ENCODE data around the gene USF1. TPM values are rescaled to one million over a fixed set of nuclear protein-coding genes. Genes with fewer than 3 reads are reported as not detected.

USF1 gene
- total RNA-seq, 4 donors from 2014 or later: 44.8 to 87.5 (median 61.4) TPM

DNA sequence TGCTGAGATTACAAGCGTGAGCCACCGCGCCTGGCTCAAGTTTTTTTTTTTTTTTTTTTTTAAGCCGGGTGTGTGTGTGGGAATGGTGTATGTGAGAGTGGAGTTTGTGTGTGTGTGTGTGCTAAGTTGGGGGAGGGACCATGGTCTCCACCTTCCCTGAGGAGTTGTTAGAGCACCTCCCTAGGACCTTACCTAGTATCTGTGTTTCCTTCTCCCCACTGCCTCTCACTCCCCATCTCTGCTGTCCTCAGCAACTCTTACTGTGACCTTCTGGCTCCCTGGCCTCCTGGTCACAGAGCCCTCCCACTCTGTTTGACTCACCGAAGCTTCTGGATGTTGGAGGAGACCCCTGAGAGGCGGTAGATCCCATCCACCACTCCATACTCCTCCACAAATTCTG, 13.5 kb upstream of the USF1 start:
- no peak for ATAC-seq (ENCODE audit: low FRiP score)
- no peak for TF ChIP-seq CTCF (IDR thresholded peaks at IDR 0.05)
- DNase-seq (ENCODE audit: low spot score): no peak

DNA sequence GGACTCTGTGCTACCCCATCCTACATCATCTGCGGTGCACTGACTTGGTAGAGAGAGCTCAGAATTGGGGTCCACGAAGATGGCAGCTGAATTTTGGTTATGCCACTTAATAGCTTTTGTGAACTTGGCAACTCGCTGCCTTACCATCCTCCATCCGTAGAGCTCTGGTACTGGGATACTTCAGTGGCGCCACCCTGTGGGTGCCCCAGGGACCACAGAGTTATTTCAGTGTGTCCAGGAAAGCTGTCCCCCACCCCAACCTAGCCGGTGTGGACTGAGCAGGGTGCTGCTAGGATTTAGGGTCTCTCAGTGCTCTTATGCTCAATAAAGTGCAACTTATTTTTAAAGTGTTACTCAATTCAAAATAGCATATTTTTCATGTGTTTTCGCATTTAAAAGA, 9.0 kb upstream of the USF1 start:
- no peak for TF ChIP-seq CTCF (IDR thresholded peaks at IDR 0.05)
- DNase-seq (ENCODE audit: low spot score): no peak
- ATAC-seq (ENCODE audit: low FRiP score): no peak

DNA sequence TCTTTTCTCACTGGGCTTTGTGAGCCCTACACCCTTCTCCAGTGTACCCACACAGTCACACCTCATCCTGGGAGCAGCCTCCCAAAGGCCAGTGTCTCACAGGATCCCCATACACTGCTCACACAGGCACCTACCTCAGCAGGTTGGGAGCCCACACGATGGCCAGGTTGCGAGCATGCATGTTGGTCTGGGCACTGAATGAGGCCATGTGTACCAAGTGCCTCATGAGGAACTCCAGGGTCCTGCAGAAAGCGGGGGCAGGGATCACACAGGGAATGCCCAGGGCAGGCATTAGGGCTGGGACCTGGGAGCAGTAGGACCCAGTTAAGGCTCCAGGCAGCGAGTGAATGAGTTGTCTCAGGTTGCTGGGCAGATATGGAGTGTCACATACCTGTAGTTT, 8.5 kb upstream of the USF1 start:
- DNase-seq (ENCODE audit: low spot score) (no peak), ATAC-seq (ENCODE audit: low FRiP score) (no peak)
- no peak for TF ChIP-seq CTCF (IDR thresholded peaks at IDR 0.05)

DNA sequence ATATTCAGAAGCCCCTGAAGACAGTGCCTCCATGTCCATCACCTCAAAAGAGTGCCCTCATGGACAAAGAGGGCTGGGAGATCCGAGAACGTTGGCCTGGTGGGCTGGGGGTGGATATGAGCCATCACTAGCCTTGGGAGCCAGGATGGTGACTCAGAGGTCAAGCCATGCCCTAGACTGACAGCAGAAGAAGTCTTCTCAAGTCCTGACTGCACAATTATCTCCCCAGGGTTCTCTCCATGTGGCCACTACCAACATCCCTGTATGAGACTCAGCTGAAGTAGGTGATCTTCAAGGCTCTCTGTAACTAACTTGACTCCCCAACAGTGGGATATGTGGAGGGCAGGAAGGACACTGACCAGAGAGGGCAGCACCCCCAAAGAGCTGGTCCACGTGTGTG, 7.1 kb upstream of the USF1 start:
- ATAC-seq (ENCODE audit: low FRiP score): no peak
- DNase-seq (ENCODE audit: low spot score): no peak
- no peak for TF ChIP-seq CTCF (IDR thresholded peaks at IDR 0.05)

DNA sequence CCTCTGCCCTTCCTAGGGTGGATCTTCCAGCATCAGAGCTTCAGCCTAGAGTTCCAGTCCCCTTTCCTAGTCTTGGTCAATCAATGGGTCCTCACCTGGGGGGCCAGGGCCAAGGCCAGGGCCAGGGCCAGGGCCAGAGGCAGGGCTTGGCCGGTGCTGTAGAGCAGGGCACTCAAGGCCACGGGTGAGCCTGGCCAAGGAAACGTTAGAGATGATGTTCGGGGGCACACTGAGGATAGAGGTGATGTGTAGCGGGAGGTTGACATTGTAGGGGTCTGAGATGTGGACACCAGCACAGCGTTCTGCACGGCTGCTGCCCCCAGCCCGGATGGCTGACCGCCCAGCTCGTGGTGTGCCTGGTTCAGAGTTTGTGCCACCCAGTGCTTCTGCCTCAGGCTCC, 5.4 kb upstream of the USF1 start:
- ATAC-seq (ENCODE audit: low FRiP score): no peak

GRCh38 chr1:161048949-161049722, 3.4 kb upstream of the USF1 start:
- ATAC-seq (ENCODE audit: low FRiP score) (no peak), DNase-seq (ENCODE audit: low spot score) (no peak)
- TF ChIP-seq CTCF (IDR thresholded peaks at IDR 0.05): no peak

More for the DNA sequence above, 5.4 kb upstream of the USF1 start:
- no peak for DNase-seq (ENCODE audit: low spot score)
- TF ChIP-seq CTCF (IDR thresholded peaks at IDR 0.05): no peak
